ENCODE data around the gene COQ10A.
"Not testable (repeated sequence)": the region's sequence is repeated elsewhere in the genome, so short reads cannot be mapped to it uniquely, and the experiment has no call there.

Gene COQ10A

DNA sequence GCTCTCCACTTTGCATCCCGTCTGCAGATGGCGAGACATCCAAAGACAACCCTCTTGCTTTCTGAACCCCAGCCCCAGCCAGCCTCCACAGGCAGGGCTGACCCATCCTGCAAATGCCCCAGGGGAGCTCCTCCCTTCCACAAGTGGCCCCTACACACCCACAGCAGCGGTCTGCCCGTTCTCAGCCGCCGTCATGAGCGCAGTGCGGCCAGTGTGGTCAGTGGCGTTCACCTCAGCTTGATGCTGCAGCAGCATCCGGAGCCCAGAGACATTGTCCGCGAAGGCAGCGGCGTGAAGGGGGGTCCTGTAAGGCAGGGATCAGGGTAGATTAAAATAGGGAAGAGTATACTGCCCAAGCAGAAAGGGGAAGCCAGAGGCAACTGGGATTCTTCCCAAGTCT, 22.2 kb upstream of the COQ10A start:
- no peak for DNase-seq

DNA sequence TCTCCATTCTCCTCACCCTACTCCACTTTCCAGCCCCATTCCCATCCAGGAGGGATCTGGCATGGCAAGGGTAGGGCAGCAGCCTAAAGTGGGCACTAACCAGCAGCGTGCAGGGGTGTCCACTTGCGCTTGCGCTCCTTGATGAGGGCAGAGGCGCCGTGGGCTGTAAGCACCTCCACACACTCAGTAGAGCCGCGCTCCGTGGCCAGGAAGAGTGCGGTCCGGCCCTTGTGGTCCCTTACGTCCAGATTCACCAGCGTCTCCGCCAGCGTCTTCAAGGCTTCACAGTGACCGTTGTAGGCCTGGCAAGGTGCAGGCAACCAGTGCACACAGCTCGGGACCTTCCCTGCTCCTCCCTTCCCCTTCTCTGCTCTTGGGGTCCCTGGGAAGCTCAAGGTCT, 18.8 kb upstream of the COQ10A start:
- no peak for DNase-seq

GRCh38 chr12:56248711-56249110, 18.0 kb upstream of the COQ10A start:
- no peak for DNase-seq

- DNase-seq: no peak
Measured at GRCh38 chr12:56252649-56253048, 14.1 kb upstream of the COQ10A start.

GRCh38 chr12:56253091-56253490, 13.7 kb upstream of the COQ10A start:
- no peak for DNase-seq

DNA sequence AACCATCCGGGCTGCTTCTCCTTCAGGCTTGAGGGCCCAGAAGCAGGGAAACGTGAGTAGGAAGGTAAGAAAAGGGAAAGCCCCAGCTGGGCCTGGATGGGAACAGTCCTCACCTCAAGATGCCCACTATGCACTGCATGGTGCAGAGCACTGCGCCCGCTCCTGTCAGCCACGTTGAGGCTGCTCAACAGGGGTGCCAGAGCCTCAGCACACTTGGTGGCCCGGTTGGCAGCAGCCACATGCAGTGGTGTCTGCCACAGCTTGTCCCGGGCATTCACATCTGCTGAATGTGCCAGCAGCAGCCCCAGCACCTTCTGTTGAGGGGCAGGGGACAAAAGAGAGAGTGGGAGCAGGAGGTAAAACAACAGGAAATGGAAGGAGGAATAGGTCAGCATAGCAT, 11.1 kb upstream of the COQ10A start:
- DNase-seq: no peak

- peak in 1 of 2 experiments; percentile 28 for DNase-seq
Measured at GRCh38 chr12:56256326-56256960, 10.3 kb upstream of the COQ10A start.

DNA sequence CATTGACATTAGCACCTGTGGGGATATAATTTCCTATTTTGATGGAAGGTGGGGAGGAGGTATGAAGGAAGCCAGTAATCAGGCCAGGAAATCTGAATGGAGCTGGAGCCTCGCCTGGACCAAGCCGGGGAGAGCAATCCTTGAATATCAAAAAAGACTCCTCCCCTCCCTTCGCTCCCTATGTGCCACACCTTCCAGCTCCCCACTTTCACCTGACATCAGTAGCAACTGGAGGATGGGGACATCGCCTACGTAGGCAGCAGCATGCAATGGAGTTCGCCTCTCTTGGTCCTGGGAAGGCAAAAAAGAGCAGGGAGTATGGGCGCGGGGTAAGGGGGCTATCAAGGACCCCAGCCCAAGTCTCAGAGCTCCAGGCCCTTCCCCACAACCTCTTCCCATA, 9.7 kb upstream of the COQ10A start:
- DNase-seq: no peak

- no peak for DNase-seq
Measured at GRCh38 chr12:56257491-56258067, 9.2 kb upstream of the COQ10A start.

- DNase-seq: peak; percentile 47 to 70
Measured at GRCh38 chr12:56258068-56258819, 8.5 kb upstream of the COQ10A start, which contains the start of gene ANKRD52. Gene ANKRD52, minus strand, starts transcription at chr12:56258384. Its CDS starts 115 bp downstream, at chr12:56258269.

GRCh38 chr12:56258820-56259183, 7.9 kb upstream of the COQ10A start:
- no peak for DNase-seq

DNA sequence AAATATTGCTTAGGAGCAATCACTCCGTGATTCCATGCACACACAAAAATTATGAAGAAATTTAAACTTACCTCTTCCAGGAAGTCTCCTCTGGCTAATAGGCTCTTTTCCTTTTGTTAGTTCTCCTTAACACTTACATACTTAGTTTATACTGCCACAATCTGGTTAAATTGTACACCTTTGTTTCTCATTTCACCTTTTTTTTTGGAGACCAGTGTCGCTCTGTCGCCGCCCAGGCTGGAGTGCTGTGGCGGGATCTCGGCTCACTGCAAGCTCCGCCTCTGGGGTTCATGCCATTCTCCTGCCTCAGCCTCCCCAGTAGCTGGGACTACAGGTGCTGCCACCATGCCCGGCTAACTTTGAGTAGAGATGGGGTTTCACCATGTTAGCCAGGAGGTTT, 6.4 kb upstream of the COQ10A start:
- no peak for DNase-seq

GRCh38 chr12:56260921-56261320, 5.8 kb upstream of the COQ10A start:
- DNase-seq: no peak

GRCh38 chr12:56261503-56262232, 5.1 kb upstream of the COQ10A start:
- no peak for DNase-seq

GRCh38 chr12:56262955-56263354, 3.8 kb upstream of the COQ10A start:
- DNase-seq: not testable (repeated sequence)

DNA sequence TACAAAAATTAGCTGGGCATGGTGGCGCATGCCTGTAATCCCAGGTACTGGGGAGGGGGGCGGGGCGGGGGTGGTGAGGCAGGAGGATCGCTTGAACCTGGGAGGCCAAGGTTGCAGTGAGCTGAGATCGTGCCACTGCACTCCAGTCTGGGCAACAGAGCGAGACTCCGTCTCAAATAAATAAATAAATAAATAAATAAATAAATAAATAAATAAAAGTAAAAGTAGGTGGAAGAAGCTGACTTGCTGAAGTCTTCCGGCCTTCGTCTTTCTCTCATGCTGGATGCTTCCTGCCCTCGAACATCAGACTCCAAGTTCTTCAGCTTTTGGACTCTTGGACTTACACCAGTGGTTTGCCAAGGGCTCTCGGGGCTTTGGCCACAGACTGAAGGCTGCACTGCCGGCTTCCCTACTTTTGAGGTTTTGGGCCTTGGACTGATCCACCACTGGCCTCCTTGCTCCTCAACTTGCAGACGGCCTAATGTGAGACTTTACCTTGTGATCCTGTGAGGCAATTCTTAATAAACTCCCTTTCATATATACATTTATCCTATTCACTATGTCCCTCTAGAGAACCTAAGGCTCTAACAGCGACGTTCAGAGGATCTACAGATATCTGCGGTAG, 562 bp upstream of the COQ10A start:
- DNase-seq: not testable (repeated sequence)

GRCh38 chr12:56267443-56268071, 815 bp downstream of the COQ10A start:
- peak in 1 of 2 experiments; percentile 51 for DNase-seq

DNA sequence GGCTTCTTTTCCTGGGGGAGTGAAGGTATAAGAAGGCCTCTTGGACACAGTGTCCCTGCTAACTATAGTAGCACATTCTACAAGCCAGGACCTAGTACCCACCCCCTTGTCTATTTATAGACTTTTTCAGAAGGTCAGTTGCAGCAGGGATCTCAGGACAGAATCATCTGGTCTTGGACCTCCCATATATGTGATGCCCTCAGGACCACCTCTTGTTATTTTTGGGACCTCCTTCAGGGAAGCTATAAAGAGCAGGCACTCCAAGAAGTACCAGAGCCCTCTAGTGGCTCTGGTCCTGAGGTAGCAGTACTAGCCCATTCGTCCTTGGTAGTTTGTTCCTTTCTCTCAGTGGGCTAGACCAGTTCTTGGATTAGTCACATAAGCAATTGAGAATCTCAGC, 4.3 kb downstream of the COQ10A start:
- DNase-seq: no peak

DNA sequence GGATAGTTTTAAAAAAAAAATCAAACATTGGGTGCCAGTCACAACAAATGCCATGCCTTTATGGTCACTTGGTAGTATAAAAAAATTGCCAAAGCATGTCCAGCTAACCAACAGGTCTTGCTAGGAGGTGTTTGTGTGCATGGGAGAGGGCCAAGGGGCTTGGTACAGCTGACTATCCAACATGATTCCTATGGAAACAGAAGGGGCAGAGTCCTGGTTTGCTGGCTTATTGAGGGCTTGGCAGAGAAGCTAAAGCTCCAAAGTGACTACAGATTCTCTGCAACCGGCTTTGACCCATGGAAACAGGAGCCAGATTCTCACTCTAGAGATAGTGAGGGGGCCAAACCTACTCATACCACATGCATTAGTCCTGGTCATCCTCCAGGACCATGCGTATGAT, 5.7 kb downstream of the COQ10A start:
- DNase-seq: not testable (repeated sequence)

- no peak for DNase-seq
Measured at GRCh38 chr12:56274299-56274698, 7.6 kb downstream of the COQ10A start.

GRCh38 chr12:56278905-56279304, 12.2 kb downstream of the COQ10A start:
- DNase-seq: no peak

DNA sequence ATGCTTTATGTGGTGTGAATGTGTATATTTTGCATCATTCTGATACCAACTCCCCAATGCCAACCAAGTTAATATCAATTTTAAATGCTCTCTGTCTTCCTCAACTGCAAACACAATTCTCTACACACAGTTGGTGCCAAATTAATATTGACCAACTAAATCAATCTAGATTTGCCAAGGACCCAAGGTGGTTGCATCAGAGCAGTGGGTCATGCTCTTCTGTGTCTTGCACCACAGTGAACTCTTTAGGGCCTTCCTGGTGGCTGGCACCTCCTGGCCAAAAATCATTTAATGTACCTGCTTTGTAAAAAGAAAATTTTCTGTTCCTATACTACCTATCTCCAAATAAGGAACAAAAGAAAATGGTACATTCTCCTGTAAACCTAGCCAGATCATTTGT, 14.1 kb downstream of the COQ10A start:
- no peak for DNase-seq

- DNase-seq: no peak
Measured at GRCh38 chr12:56282030-56282429, 15.3 kb downstream of the COQ10A start.

Measured in NCI-H446 (cell line).